CD8-positive, alpha-beta memory T cell (primary cell): Measurements from ENCODE around the gene LSP1. TPM values are rescaled to one million over a fixed set of nuclear protein-coding genes. Genes with fewer than 3 reads are reported as not detected.

Source experiments
- CTCF ChIA-PET: fragments of 350-600 bp; sonication (Branson Sonifier 250); formaldehyde crosslinking; loops from one replicate; lab custom pipeline; 2021; ENCODE audit warnings: antibody characterized with exemption; lab: Charles Lee
- POLR2A ChIA-PET: fragments of 350-600 bp; sonication (Branson Sonifier 250); formaldehyde crosslinking; loops from one replicate; lab custom pipeline; 2021; ENCODE audit warnings: antibody characterized with exemption; lab: Charles Lee
- DNase-seq, 5 donors: peaks; one replicate each; pipeline versions ENCODE4 v3.0.0 to v3.0.0-alpha.2; 2020 to 2022; ENCODE audit warnings: mixed read lengths in 1 of 5
- H3K27ac ChIP-seq: one replicate; pipeline ENCODE4 v1.7.0; 2013; ENCODE audit warnings: low read depth, mild to moderate bottlenecking, low read length, moderate library complexity
- H3K27me3 ChIP-seq: 2 replicates; pipeline ENCODE4 v1.7.0; 2013; ENCODE audit warnings: low read length, mild to moderate bottlenecking; ENCODE audit not compliant: insufficient read depth, poor library complexity, severe bottlenecking
- H3K36me3 ChIP-seq: 2 replicates; pipeline ENCODE4 v1.7.0; 2013; ENCODE audit warnings: mild to moderate bottlenecking, low read length, moderate library complexity; ENCODE audit not compliant: insufficient read depth
- H3K4me1 ChIP-seq: 2 replicates; pipeline ENCODE4 v1.7.0; 2013; ENCODE audit warnings: mild to moderate bottlenecking, low read length, moderate library complexity; ENCODE audit not compliant: insufficient read depth
- H3K4me3 ChIP-seq: 2 replicates; pipeline ENCODE4 v1.7.0; 2013; ENCODE audit warnings: mild to moderate bottlenecking, low read length
- H3K9me3 ChIP-seq: 2 replicates; pipeline ENCODE4 v1.7.0; 2013; ENCODE audit warnings: mild to moderate bottlenecking, low read length
- H3K27ac Mint-ChIP-seq, 8 donors: one replicate each; pipeline ENCODE4 v1.8.0; 2020 to 2021; ENCODE audit warnings: mixed read lengths in 8 of 8, mild to moderate bottlenecking in 6 of 8, inconsistent platforms in 3 of 8, moderate library complexity in 3 of 8
- H3K27me3 Mint-ChIP-seq, 2 donors: one replicate each; pipeline ENCODE4 v1.8.0; 2020 to 2021; ENCODE audit warnings: mixed read lengths in 2 of 2, mild to moderate bottlenecking in 1 of 2, moderate library complexity in 1 of 2
- H3K36me3 Mint-ChIP-seq, 3 donors: one replicate each; pipeline ENCODE4 v1.8.0; 2020 to 2021; ENCODE audit warnings: mixed read lengths in 3 of 3, inconsistent platforms in 1 of 3, mild to moderate bottlenecking in 1 of 3
- H3K4me1 Mint-ChIP-seq, 3 donors: one replicate each; pipeline ENCODE4 v1.8.0; 2020 to 2021; ENCODE audit warnings: mixed read lengths in 3 of 3, inconsistent platforms in 1 of 3, mild to moderate bottlenecking in 1 of 3
- H3K4me3 Mint-ChIP-seq, 7 donors: one replicate each; pipeline ENCODE4 v1.8.0; 2020 to 2021; ENCODE audit warnings: mixed read lengths in 7 of 7, mild to moderate bottlenecking in 6 of 7, moderate library complexity in 4 of 7, inconsistent platforms in 2 of 7
- H3K9me3 Mint-ChIP-seq, 5 donors: one replicate each; pipeline ENCODE4 v1.8.0; 2020 to 2022; ENCODE audit warnings: mixed read lengths in 5 of 5, mild to moderate bottlenecking in 3 of 5, moderate library complexity in 2 of 5, inconsistent platforms in 1 of 5
- polyA plus RNA-seq: library from polyadenylated mRNA; unstranded; fragments of 300-500 nt; fragmentation: Illumina TruSeq; gene quantifications from one replicate; pipeline ENCODE4 v1.2.3, GENCODE V29; 2021
- total RNA-seq, 2 experiments: library from RNA; stranded (reverse); gene quantifications; one replicate each; pipeline ENCODE4 v1.2.3, GENCODE V29; 2021

Gene LSP1
- total and polyA plus RNA-seq, 3 experiments from 2014 or later = 226 to 496 (median 230) TPM

GRCh38 chr11:1839924-1840779 lies 12.7 kb upstream of the LSP1 start:
- Mint-ChIP-seq H3K27me3 (peaks cover 0 to under 1% of the 10 kb centered on the region in 2 donors), H3K4me1 (peaks cover 26 to 46% (median 27%) of the 10 kb centered on the region in 3 donors), H3K9me3 (no peaks in the 10 kb centered on the region), H3K36me3 (no peaks in the 10 kb centered on the region), H3K4me3 (peak overlapping the region in 3 of 7 donors; percentile 32 to 69 (median 34)), H3K27ac (peak overlapping the region in 4 of 8 donors; percentile 29 to 79 (median 70))
- POLR2A ChIA-PET = interaction anchor here (1.1 kb wide), 1 partner anchor 11 kb away, joined by 3 read pairs; no protein-coding TSS in a partner anchor
- CTCF ChIA-PET = interaction anchor here (0.7 to 3.4 kb wide), 7 partner anchors 11 to 312 kb away, joined by 3 to 13 read pairs (median 7); partner anchors contain the start of gene LSP1
- Histone ChIP-seq H3K4me3 (no peak overlapping the region), H3K9me3 (no peaks in the 10 kb centered on the region), H3K27me3 (no peaks in the 10 kb centered on the region), H3K4me1 (peaks cover 33% of the 10 kb centered on the region), H3K36me3 (no peaks in the 10 kb centered on the region), H3K27ac (no peak overlapping the region)
- peak in 1 of 5 donors; percentile 48 for DNase-seq

DNA sequence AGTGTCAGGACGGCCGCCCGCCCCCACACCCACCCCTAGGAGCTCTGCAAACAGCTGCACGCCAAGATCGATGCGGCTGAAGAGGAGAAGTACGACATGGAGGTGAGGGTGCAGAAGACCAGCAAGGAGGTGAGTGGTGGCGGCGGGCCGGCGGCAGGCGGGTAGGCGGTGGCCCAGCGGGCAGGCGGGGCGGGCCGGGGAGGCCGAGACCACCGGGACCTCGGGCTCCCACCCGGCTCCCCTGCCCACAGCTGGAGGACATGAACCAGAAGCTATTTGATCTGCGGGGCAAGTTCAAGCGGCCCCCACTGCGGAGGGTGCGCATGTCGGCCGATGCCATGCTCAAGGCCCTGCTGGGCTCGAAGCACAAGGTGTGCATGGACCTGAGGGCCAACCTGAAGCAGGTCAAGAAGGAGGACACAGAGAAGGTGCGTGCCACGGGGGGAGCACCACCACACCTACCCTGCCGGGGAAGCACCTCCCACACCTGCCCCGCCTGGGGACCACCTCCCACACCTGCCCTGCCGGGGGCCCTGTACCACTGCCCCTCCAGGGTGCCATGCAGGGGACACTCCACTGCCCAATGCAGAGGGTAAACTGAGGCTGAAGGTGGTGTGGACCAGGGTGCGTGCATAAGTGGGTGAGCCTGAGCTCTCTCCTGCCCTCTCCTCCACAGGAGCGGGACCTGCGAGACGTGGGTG lies 12.0 kb upstream of the LSP1 start:
- peak in 1 of 5 donors; percentile 47 for DNase-seq

GRCh38 chr11:1841511-1842148 lies 11.3 kb upstream of the LSP1 start:
- Mint-ChIP-seq H3K4me1 (peaks cover 36 to 61% (median 37%) of the 10 kb centered on the region in 3 donors), H3K4me3 (no peak overlapping the region), H3K36me3 (no peaks in the 10 kb centered on the region), H3K27ac (peak overlapping the region in 2 of 8 donors; percentile 32 to 70), H3K9me3 (no peaks in the 10 kb centered on the region), H3K27me3 (peaks cover 0 to 1% of the 10 kb centered on the region in 2 donors)
- Histone ChIP-seq H3K4me3 (no peak overlapping the region), H3K4me1 (peaks cover 48% of the 10 kb centered on the region), H3K27me3 (no peaks in the 10 kb centered on the region), H3K27ac (no peak overlapping the region), H3K9me3 (no peaks in the 10 kb centered on the region), H3K36me3 (no peaks in the 10 kb centered on the region)
- CTCF ChIA-PET = interaction anchor here (2.0 to 3.4 kb wide), 4 partner anchors 9 to 148 kb away, joined by 7 to 13 read pairs (median 8); partner anchors contain the start of gene LSP1
- DNase-seq = peak in 1 of 5 donors; percentile 34
- POLR2A ChIA-PET = no interaction called here

More for the DNA sequence above, 12.0 kb upstream of the LSP1 start:
- Mint-ChIP-seq H3K4me1 (peaks cover 34 to 54% (median 34%) of the 10 kb centered on the region in 3 donors), H3K27ac (no peak overlapping the region), H3K36me3 (no peaks in the 10 kb centered on the region), H3K4me3 (peak overlapping the region in 1 of 7 donors; percentile 34), H3K9me3 (no peaks in the 10 kb centered on the region), H3K27me3 (peaks cover 0 to 1% of the 10 kb centered on the region in 2 donors)
- Histone ChIP-seq H3K27ac (no peak overlapping the region), H3K9me3 (no peaks in the 10 kb centered on the region), H3K4me3 (no peak overlapping the region), H3K4me1 (peaks cover 41% of the 10 kb centered on the region), H3K36me3 (no peaks in the 10 kb centered on the region), H3K27me3 (no peaks in the 10 kb centered on the region)
- ChIA-PET CTCF (interaction anchor here (0.7 to 3.4 kb wide), 6 partner anchors 10 to 311 kb away, joined by 3 to 13 read pairs (median 8); partner anchors contain the start of gene LSP1), POLR2A (interaction anchor here (1.1 kb wide), 1 partner anchor 10 kb away, joined by 3 read pairs; no protein-coding TSS in a partner anchor)

- no peaks in the 10 kb centered on the region for H3K9me3 ChIP-seq
- ChIA-PET CTCF (interaction anchor here (1.0 to 2.3 kb wide), 5 partner anchors 8 to 309 kb away, joined by 3 to 9 read pairs (median 7); partner anchors contain the start of gene LSP1), POLR2A (interaction anchor here (0.9 kb wide), 1 partner anchor 76 kb away, joined by 3 read pairs; no protein-coding TSS in a partner anchor)
- H3K4me1 ChIP-seq = peaks cover 50% of the 10 kb centered on the region
- peaks cover 0 to 1% of the 10 kb centered on the region in 2 donors for H3K27me3 Mint-ChIP-seq
- H3K27ac ChIP-seq = no peak overlapping the region
- H3K4me3 ChIP-seq = no peak overlapping the region
- no peaks in the 10 kb centered on the region for H3K36me3 ChIP-seq
- peak in 1 of 5 donors; percentile 10 for DNase-seq
- no peaks in the 10 kb centered on the region for H3K9me3 Mint-ChIP-seq
- peaks cover 37 to 67% (median 40%) of the 10 kb centered on the region in 3 donors for H3K4me1 Mint-ChIP-seq
- H3K27ac Mint-ChIP-seq = peak overlapping the region in 2 of 8 donors; percentile 42 to 70
- H3K36me3 Mint-ChIP-seq = no peaks in the 10 kb centered on the region
- no peaks in the 10 kb centered on the region for H3K27me3 ChIP-seq
- no peak overlapping the region for H3K4me3 Mint-ChIP-seq
Observed at GRCh38 chr11:1842149-1843097, 10.5 kb upstream of the LSP1 start.

DNA sequence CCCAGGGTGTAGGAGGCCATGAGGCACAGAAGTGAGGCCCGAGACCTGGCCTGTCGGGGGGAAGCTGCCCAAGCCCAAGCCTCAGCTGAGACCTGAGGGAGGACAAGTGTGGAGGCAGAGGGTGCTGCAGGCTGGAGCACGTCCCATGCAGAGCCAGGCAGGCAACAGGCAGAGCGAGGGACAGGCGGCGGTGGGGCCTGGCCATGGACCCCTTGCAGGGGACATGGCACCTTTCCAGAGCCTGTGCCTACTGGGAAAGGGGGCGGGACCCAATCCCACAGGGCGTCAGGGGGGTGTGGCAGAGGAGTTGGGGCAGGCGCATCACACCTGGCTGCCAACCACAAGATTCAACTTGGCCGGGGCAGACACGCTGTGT lies 9.8 kb upstream of the LSP1 start:
- no peaks in the 10 kb centered on the region for H3K9me3 ChIP-seq
- H3K4me3 Mint-ChIP-seq = peak overlapping the region in 6 of 7 donors; percentile 26 to 86 (median 66)
- H3K36me3 ChIP-seq = no peaks in the 10 kb centered on the region
- no peaks in the 10 kb centered on the region for H3K36me3 Mint-ChIP-seq
- POLR2A ChIA-PET = interaction anchor here (0.9 kb wide), 1 partner anchor 75 kb away, joined by 3 read pairs; no protein-coding TSS in a partner anchor
- no peaks in the 10 kb centered on the region for H3K9me3 Mint-ChIP-seq
- peaks cover 0 to 1% of the 10 kb centered on the region in 2 donors for H3K27me3 Mint-ChIP-seq
- H3K4me3 ChIP-seq = no peak overlapping the region
- CTCF ChIA-PET = interaction anchor here (1.0 to 1.6 kb wide), 2 partner anchors 190 to 308 kb away, joined by 3 read pairs; no protein-coding TSS in a partner anchor
- H3K27ac Mint-ChIP-seq = peak overlapping the region in 3 of 8 donors; percentile 11 to 53 (median 42)
- no peak overlapping the region for H3K27ac ChIP-seq
- no peaks in the 10 kb centered on the region for H3K27me3 ChIP-seq
- peaks cover 44% of the 10 kb centered on the region for H3K4me1 ChIP-seq
- no peak for DNase-seq
- H3K4me1 Mint-ChIP-seq = peaks cover 40 to 68% (median 44%) of the 10 kb centered on the region in 3 donors

DNA sequence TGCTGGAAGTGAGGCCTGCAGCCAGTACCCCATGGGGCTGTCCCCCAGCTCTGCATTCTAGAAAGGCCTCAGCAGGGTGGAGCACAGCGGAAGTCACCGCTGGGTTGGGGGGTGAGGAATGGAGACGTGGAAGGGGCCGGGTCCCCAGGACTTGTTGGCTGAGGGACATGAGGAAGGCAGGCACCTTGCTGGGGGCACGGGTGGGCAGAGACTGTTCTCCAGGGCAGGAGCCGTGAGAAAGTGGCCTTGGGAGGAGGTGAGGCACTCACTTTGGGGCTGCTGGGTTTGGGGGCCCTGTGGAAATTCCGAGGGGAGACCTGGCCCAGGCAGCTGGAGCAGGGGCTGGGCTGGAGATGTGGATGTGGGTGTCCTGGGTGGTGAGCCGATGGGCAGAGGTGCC lies 9.1 kb upstream of the LSP1 start:
- Mint-ChIP-seq H3K27ac (peak overlapping the region in 6 of 8 donors; percentile 94 to 98 (median 96)), H3K9me3 (no peaks in the 10 kb centered on the region), H3K4me1 (peaks cover 43 to 75% (median 48%) of the 10 kb centered on the region in 3 donors), H3K4me3 (peak overlapping the region; percentile 50 to 86 (median 74)), H3K36me3 (no peaks in the 10 kb centered on the region), H3K27me3 (peaks cover 0 to 1% of the 10 kb centered on the region in 2 donors)
- Histone ChIP-seq H3K27me3 (no peaks in the 10 kb centered on the region), H3K36me3 (no peaks in the 10 kb centered on the region), H3K4me3 (peak overlapping the region; percentile 37), H3K4me1 (peaks cover 50% of the 10 kb centered on the region), H3K27ac (peak overlapping the region; percentile 18), H3K9me3 (no peaks in the 10 kb centered on the region)
- CTCF ChIA-PET = interaction anchor here (1.6 kb wide), 1 partner anchor 308 kb away, joined by 3 read pairs; no protein-coding TSS in a partner anchor
- POLR2A ChIA-PET = interaction anchor here (0.9 kb wide), 1 partner anchor 74 kb away, joined by 3 read pairs; no protein-coding TSS in a partner anchor
- no peak for DNase-seq
